Measurements from ENCODE around the gene EPHB2. TPM values are rescaled to one million over a fixed set of nuclear protein-coding genes. Genes with fewer than 3 reads are reported as not detected.

EPHB2 gene
- total RNA-seq, 1 donor from 2014 or later, result 69.4 TPM

GRCh38 chr1:22855668-22856606, 145.3 kb downstream of the EPHB2 start:
- Mint-ChIP-seq H3K27ac (no peak overlapping the region), H3K9me3 (ENCODE audit: low read depth) (no peaks in the 10 kb centered on the region), H3K27me3 (no peaks in the 10 kb centered on the region), H3K4me1 (ENCODE audit: low read depth) (peaks cover 8% of the 10 kb centered on the region), H3K36me3 (ENCODE audit: insufficient read depth) (no peaks in the 10 kb centered on the region), H3K4me3 (ENCODE audit: low read depth) (no peak overlapping the region)
- DNase-seq (ENCODE audit: low spot score, unreplicated experiment), result no peak
- no peak for TF ChIP-seq CTCF (IDR thresholded peaks at IDR 0.05; ENCODE audit: unreplicated experiment)

DNA sequence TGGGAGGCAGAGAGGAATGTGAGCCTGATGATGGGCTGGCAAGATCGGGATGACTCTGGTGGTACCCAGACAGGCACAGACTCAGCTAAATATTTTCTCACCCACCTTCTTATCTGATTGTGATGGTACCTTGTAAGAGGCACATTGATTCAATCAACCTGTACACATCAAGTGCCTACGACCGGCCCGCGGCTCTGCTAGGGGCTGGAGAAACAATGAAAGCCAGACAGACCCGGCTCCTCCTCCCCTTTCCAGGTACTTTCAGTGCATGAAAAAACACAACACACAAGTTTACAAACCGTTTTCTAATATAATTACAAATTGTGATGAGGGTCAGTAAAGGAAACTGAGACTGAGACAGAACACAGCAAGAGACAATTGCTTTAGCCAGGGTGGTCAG, 147.0 kb downstream of the EPHB2 start:
- H3K36me3 Mint-ChIP-seq (ENCODE audit: insufficient read depth), result no peaks in the 10 kb centered on the region
- no peaks in the 10 kb centered on the region for H3K9me3 Mint-ChIP-seq (ENCODE audit: low read depth)
- no peaks in the 10 kb centered on the region for H3K27me3 Mint-ChIP-seq
- peaks cover 5% of the 10 kb centered on the region for H3K4me1 Mint-ChIP-seq (ENCODE audit: low read depth)
- no peak for DNase-seq (ENCODE audit: low spot score, unreplicated experiment)
- no peak for TF ChIP-seq CTCF (IDR thresholded peaks at IDR 0.05; ENCODE audit: unreplicated experiment)
- no peak overlapping the region for H3K4me3 Mint-ChIP-seq (ENCODE audit: low read depth)
- peak overlapping the region; percentile 78 for H3K27ac Mint-ChIP-seq

GRCh38 chr1:22860414-22860800, 149.8 kb downstream of the EPHB2 start:
- TF ChIP-seq CTCF (IDR thresholded peaks at IDR 0.05; ENCODE audit: unreplicated experiment), result no peak
- Mint-ChIP-seq H3K4me3 (ENCODE audit: low read depth) (no peak overlapping the region), H3K27ac (no peak overlapping the region), H3K9me3 (ENCODE audit: low read depth) (no peaks in the 10 kb centered on the region), H3K36me3 (ENCODE audit: insufficient read depth) (peaks cover 5% of the 10 kb centered on the region), H3K4me1 (ENCODE audit: low read depth) (peaks cover 5% of the 10 kb centered on the region), H3K27me3 (no peaks in the 10 kb centered on the region)
- no peak for DNase-seq (ENCODE audit: low spot score, unreplicated experiment)

GRCh38 chr1:22860883-22861385, 150.3 kb downstream of the EPHB2 start:
- Mint-ChIP-seq H3K4me3 (ENCODE audit: low read depth) (no peak overlapping the region), H3K27me3 (no peaks in the 10 kb centered on the region), H3K27ac (no peak overlapping the region), H3K4me1 (ENCODE audit: low read depth) (peaks cover 5% of the 10 kb centered on the region), H3K9me3 (ENCODE audit: low read depth) (no peaks in the 10 kb centered on the region), H3K36me3 (ENCODE audit: insufficient read depth) (peaks cover 7% of the 10 kb centered on the region)
- no peak for DNase-seq (ENCODE audit: low spot score, unreplicated experiment)
- no peak for TF ChIP-seq CTCF (IDR thresholded peaks at IDR 0.05; ENCODE audit: unreplicated experiment)

GRCh38 chr1:22861764-22862440, 151.3 kb downstream of the EPHB2 start:
- H3K27ac Mint-ChIP-seq, result peak overlapping the region; percentile 62
- peak; percentile 62 for DNase-seq (ENCODE audit: low spot score, unreplicated experiment)

More at GRCh38 chr1:22861764-22862440, 151.3 kb downstream of the EPHB2 start:
- Mint-ChIP-seq H3K27me3 (no peaks in the 10 kb centered on the region), H3K9me3 (ENCODE audit: low read depth) (no peaks in the 10 kb centered on the region), H3K36me3 (ENCODE audit: insufficient read depth) (peaks cover 11% of the 10 kb centered on the region), H3K4me1 (ENCODE audit: low read depth) (peaks cover 5% of the 10 kb centered on the region), H3K4me3 (ENCODE audit: low read depth) (no peak overlapping the region)
- peak; percentile 99 for TF ChIP-seq CTCF (IDR thresholded peaks at IDR 0.05; ENCODE audit: unreplicated experiment)
